G401 (cell line): ENCODE data around the gene TLCD3A. TPM values are rescaled to one million over a fixed set of nuclear protein-coding genes. Genes with fewer than 3 reads are reported as not detected.
"Not testable (repeated sequence)": the region's sequence is repeated elsewhere in the genome, so short reads cannot be mapped to it uniquely, and the experiment has no call there.

Source experiments
- DNase-seq: peaks from one replicate; pipeline ENCODE4 v3.0.0-alpha.2; 2015; ENCODE audit warnings: low spot score
- in situ Hi-C: cut with HindIII; loops from 2 replicates; pipeline ENCODE4 v1.10.0; 2016; ENCODE audit warnings: low sequenced_read_pairs, mixed read lengths
- total RNA-seq: library from RNA; depleted of rRNA; stranded (reverse); fragments of >200 nt; shearing (Covaris generic); gene quantifications from 2 replicates; pipeline ENCODE4 v1.2.3, GENCODE V29; 2014; rRNA removed

The TLCD3A gene
- total RNA-seq, 1 experiment from 2014 or later, result 42.0 TPM

GRCh38 chr17:773467-774312 lies 41.3 kb downstream of the TLCD3A start:
- DNase-seq, result no peak
- in situ Hi-C loops, result loop anchor here (25.0 kb wide), 1 partner anchor 214 kb away; the partner anchor contains the start of genes NXN and TIMM22

GRCh38 chr17:774313-774584 lies 41.9 kb downstream of the TLCD3A start:
- in situ Hi-C loops, result loop anchor here (25.0 kb wide), 1 partner anchor 213 kb away; the partner anchor contains the start of genes NXN and TIMM22
- no peak for DNase-seq

- in situ Hi-C loops, result no loop called here
- no peak for DNase-seq
These were observed 45.7 kb downstream of the TLCD3A start for GRCh38 chr17:778096-778495.

- in situ Hi-C loops, result no loop called here
- peak; percentile 85 for DNase-seq
These were observed 49.7 kb downstream of the TLCD3A start, which contains the start of the genes GLOD4 and MRM3 for GRCh38 chr17:781805-782731. Gene GLOD4 (minus strand): TSS chr17:782280. CDS start chr17:782255, 25 bp downstream. Gene MRM3 (plus strand): TSS chr17:782353. CDS start chr17:782379, 26 bp downstream.

- in situ Hi-C loops, result no loop called here
- DNase-seq, result no peak
These were observed 51.7 kb downstream of the TLCD3A start for GRCh38 chr17:784143-784542.

GRCh38 chr17:785901-786300 lies 53.5 kb downstream of the TLCD3A start:
- DNase-seq, in situ Hi-C loops: not testable (repeated sequence)

GRCh38 chr17:787641-788221 lies 55.3 kb downstream of the TLCD3A start:
- in situ Hi-C loops, result no loop called here
- DNase-seq, result no peak

GRCh38 chr17:788551-788950 lies 56.2 kb downstream of the TLCD3A start:
- in situ Hi-C loops, result no loop called here
- DNase-seq, result no peak

- in situ Hi-C loops, result no loop called here
- no peak for DNase-seq
These were observed 56.9 kb downstream of the TLCD3A start for GRCh38 chr17:789160-789840.

GRCh38 chr17:789931-790873 lies 57.8 kb downstream of the TLCD3A start:
- in situ Hi-C loops, DNase-seq: not testable (repeated sequence)

GRCh38 chr17:790874-791247 lies 58.5 kb downstream of the TLCD3A start:
- DNase-seq, in situ Hi-C loops: not testable (repeated sequence)

- no peak for DNase-seq
- in situ Hi-C loops, result no loop called here
These were observed 59.4 kb downstream of the TLCD3A start for GRCh38 chr17:791829-792228.

- in situ Hi-C loops, result no loop called here
- DNase-seq, result no peak
These were observed 59.9 kb downstream of the TLCD3A start for GRCh38 chr17:792277-792676.

Other genes starting within 250 kb of the TLCD3A start
- gene VPS53, start 17.8 kb upstream of the TLCD3A start, total RNA-seq, result 17.3 and 32.6 TPM in 2 replicates
- gene GEMIN4, start 19.7 kb downstream of the TLCD3A start, total RNA-seq, result 36.1 and 39.9 TPM in 2 replicates
- gene GLOD4, start 49.7 kb downstream of the TLCD3A start, total RNA-seq, result 87.4 and 182 TPM in 2 replicates
- gene MRM3, start 49.8 kb downstream of the TLCD3A start, total RNA-seq, result 54.1 and 71.0 TPM in 2 replicates
- 133 and 147 TPM in 2 replicates for gene NXN, start 247.2 kb downstream of the TLCD3A start, total RNA-seq